ENCODE data around the gene CLDN19. TPM values are rescaled to one million over a fixed set of nuclear protein-coding genes. Genes with fewer than 3 reads are reported as not detected.

The CLDN19 gene
- total RNA-seq, 1 donor from 2014 or later: 0.19 TPM

- Mint-ChIP-seq H3K27me3 (ENCODE audit: insufficient read depth, low read depth) (peaks cover 10% of the 10 kb centered on the region), H3K27ac (no peak overlapping the region), H3K9me3 (peaks cover 4% of the 10 kb centered on the region), H3K4me1 (peaks cover 20% of the 10 kb centered on the region), H3K36me3 (peaks cover 38% of the 10 kb centered on the region), H3K4me3 (no peak overlapping the region)
- no peaks in the 10 kb centered on the region for H3K79me2 ChIP-seq (ENCODE audit: low read depth)
- H3K4me2 ChIP-seq: no peak overlapping the region
- H4K20me1 ChIP-seq (ENCODE audit: low read depth): no peaks in the 10 kb centered on the region
- H3K4me1 ChIP-seq: no peaks in the 10 kb centered on the region
- no peak for DNase-seq (ENCODE audit: low spot score)
- H3K4me3 ChIP-seq: no peak overlapping the region
- H3K27me3 ChIP-seq: no peaks in the 10 kb centered on the region
- no peaks in the 10 kb centered on the region for H3K9me3 ChIP-seq (ENCODE audit: low read depth)
- H3K27ac ChIP-seq: no peak overlapping the region
- TF ChIP-seq EZH2 (IDR thresholded peaks at IDR 0.05): no peak
- TF ChIP-seq CTCF (IDR thresholded peaks at IDR 0.05): no peak
- TF ChIP-seq EZH2phosphoT487 (IDR thresholded peaks at IDR 0.05): no peak
- peaks cover under 1% of the 10 kb centered on the region for H3F3A ChIP-seq (ENCODE audit: low read depth)
- peaks cover 1% of the 10 kb centered on the region for H3K36me3 ChIP-seq
- no peak overlapping the region for H2AFZ ChIP-seq (replicated peaks)
- H3K9ac ChIP-seq: no peak overlapping the region
These were observed 6.5 kb upstream of the CLDN19 start for GRCh38 chr1:42746436-42747105.

GRCh38 chr1:42745851-42746250 is 5.8 kb upstream of the CLDN19 start:
- Mint-ChIP-seq H3K4me1 (peaks cover 22% of the 10 kb centered on the region), H3K27ac (no peak overlapping the region), H3K27me3 (ENCODE audit: insufficient read depth, low read depth) (peaks cover 10% of the 10 kb centered on the region), H3K9me3 (peaks cover 3% of the 10 kb centered on the region), H3K36me3 (peaks cover 37% of the 10 kb centered on the region), H3K4me3 (peak overlapping the region; percentile 60)
- Histone ChIP-seq H3K79me2 (ENCODE audit: low read depth) (no peaks in the 10 kb centered on the region), H3K4me1 (peaks cover 6% of the 10 kb centered on the region), H3K9ac (no peak overlapping the region), H3K27ac (no peak overlapping the region), H3F3A (ENCODE audit: low read depth) (peaks cover 6% of the 10 kb centered on the region), H2AFZ (replicated peaks) (no peak overlapping the region), H3K9me3 (ENCODE audit: low read depth) (no peaks in the 10 kb centered on the region), H4K20me1 (ENCODE audit: low read depth) (no peaks in the 10 kb centered on the region), H3K27me3 (no peaks in the 10 kb centered on the region), H3K4me2 (no peak overlapping the region), H3K4me3 (no peak overlapping the region), H3K36me3 (no peaks in the 10 kb centered on the region)
- DNase-seq (ENCODE audit: low spot score): no peak
- no peak for TF ChIP-seq EZH2phosphoT487 (IDR thresholded peaks at IDR 0.05)
- no peak for TF ChIP-seq CTCF (IDR thresholded peaks at IDR 0.05)
- TF ChIP-seq EZH2 (IDR thresholded peaks at IDR 0.05): no peak

GRCh38 chr1:42744148-42744413 is 4.0 kb upstream of the CLDN19 start:
- Mint-ChIP-seq H3K4me3 (no peak overlapping the region), H3K9me3 (no peaks in the 10 kb centered on the region), H3K36me3 (peaks cover 25% of the 10 kb centered on the region), H3K4me1 (peaks cover 37% of the 10 kb centered on the region), H3K27ac (peak overlapping the region; percentile 89), H3K27me3 (ENCODE audit: insufficient read depth, low read depth) (peaks cover 13% of the 10 kb centered on the region)
- Histone ChIP-seq H3K4me2 (no peak overlapping the region), H4K20me1 (ENCODE audit: low read depth) (no peaks in the 10 kb centered on the region), H3K9ac (no peak overlapping the region), H3K79me2 (ENCODE audit: low read depth) (no peaks in the 10 kb centered on the region), H3K9me3 (ENCODE audit: low read depth) (no peaks in the 10 kb centered on the region), H3K4me3 (no peak overlapping the region), H3K27ac (no peak overlapping the region), H3K27me3 (no peaks in the 10 kb centered on the region), H3F3A (ENCODE audit: low read depth) (peaks cover 23% of the 10 kb centered on the region), H3K36me3 (no peaks in the 10 kb centered on the region), H3K4me1 (peaks cover 21% of the 10 kb centered on the region), H2AFZ (replicated peaks) (no peak overlapping the region)
- TF ChIP-seq EZH2phosphoT487 (IDR thresholded peaks at IDR 0.05): no peak
- no peak for DNase-seq (ENCODE audit: low spot score)

DNA sequence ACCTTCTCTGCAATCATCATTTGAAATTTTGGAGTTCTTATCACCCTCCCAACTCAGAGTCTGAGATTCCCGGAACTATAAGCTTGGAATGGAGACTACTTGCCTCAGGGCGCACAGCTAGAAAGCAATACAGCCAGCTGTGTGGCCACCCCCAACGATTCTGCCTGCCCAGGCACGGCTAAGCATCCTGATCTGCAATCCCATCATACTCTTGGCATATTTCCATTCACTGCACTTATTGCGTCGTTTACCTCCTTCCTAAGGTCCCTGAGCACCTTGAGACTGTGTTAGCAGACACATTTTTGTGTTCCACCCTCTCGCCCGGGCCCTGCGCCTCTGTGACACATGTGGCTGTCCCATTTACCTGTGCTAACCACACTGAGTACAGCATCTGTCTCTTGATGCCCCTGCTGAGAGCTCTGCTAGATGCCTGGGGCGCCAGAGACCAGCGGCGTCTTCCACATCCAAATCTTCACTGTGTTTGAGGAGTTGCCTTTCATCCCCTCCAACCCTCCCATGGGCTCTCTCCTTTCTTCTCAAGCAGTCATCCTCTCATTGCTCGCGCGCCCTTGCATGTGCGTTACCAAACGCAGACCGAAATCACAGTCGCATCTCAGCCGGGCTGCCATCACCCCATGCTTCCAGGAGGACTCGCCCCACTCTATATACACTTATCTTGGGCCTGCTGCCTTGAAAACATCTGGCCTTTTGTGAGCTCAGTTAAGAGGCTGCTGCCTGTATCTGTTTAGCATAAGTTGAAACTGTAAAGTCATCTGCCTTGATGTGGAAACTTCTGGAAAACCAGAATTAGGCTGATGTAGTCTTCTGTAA is 3.5 kb upstream of the CLDN19 start:
- TF ChIP-seq CTCF (IDR thresholded peaks at IDR 0.05): no peak
- TF ChIP-seq EZH2 (IDR thresholded peaks at IDR 0.05): no peak
- no peak for TF ChIP-seq EZH2phosphoT487 (IDR thresholded peaks at IDR 0.05)
- Mint-ChIP-seq H3K27me3 (ENCODE audit: insufficient read depth, low read depth) (peaks cover 13% of the 10 kb centered on the region), H3K27ac (peak overlapping the region; percentile 89), H3K36me3 (peaks cover 19% of the 10 kb centered on the region), H3K4me3 (peak overlapping the region; percentile 22), H3K9me3 (no peaks in the 10 kb centered on the region), H3K4me1 (peaks cover 38% of the 10 kb centered on the region)
- H3K4me2 ChIP-seq: no peak overlapping the region
- H3K9ac ChIP-seq: no peak overlapping the region
- no peaks in the 10 kb centered on the region for H3K9me3 ChIP-seq (ENCODE audit: low read depth)
- DNase-seq (ENCODE audit: low spot score): no peak
- H3K79me2 ChIP-seq (ENCODE audit: low read depth): no peaks in the 10 kb centered on the region
- no peaks in the 10 kb centered on the region for H4K20me1 ChIP-seq (ENCODE audit: low read depth)
- no peaks in the 10 kb centered on the region for H3K27me3 ChIP-seq
- peaks cover 23% of the 10 kb centered on the region for H3F3A ChIP-seq (ENCODE audit: low read depth)
- no peaks in the 10 kb centered on the region for H3K36me3 ChIP-seq
- no peak overlapping the region for H3K27ac ChIP-seq
- peaks cover 21% of the 10 kb centered on the region for H3K4me1 ChIP-seq
- H3K4me3 ChIP-seq: no peak overlapping the region
- H2AFZ ChIP-seq (replicated peaks): no peak overlapping the region

Measured in neural progenitor cell (in vitro differentiated cells).